Activated T-cell treated with anti-CD3 and anti-CD28 coated beads, Interleukin-2, amount 50 U/mL, for 4 hours (primary cell): ENCODE data around the gene DUSP7. TPM values are rescaled to one million over a fixed set of nuclear protein-coding genes. Genes with fewer than 3 reads are reported as not detected.

Experiments used
- total RNA-seq, 3 donors: library from RNA; stranded (reverse); gene quantifications; one replicate each; pipeline ENCODE4 v1.2.1, GENCODE V29; 2021

Gene DUSP7
- total RNA-seq, 3 donors from 2014 or later: 33.4 to 43.6 (median 38.1) TPM

Other genes starting within 250 kb of the DUSP7 start
- not detected for gene IQCF2, start 195.0 kb downstream of the DUSP7 start, total RNA-seq
- gene IQCF5, start 181.0 kb downstream of the DUSP7 start, total RNA-seq: not detected
- not detected for gene IQCF1, start 153.2 kb downstream of the DUSP7 start, total RNA-seq
- 100 to 1,000 TPM; 164 to 224 (median 219) TPM for gene RRP9, start 114.7 kb downstream of the DUSP7 start, total RNA-seq
- 1 to 10 TPM; 6.6 to 9.4 (median 8.7) TPM for gene PARP3, start 114.2 kb downstream of the DUSP7 start, total RNA-seq
- gene GPR62, start 101.2 kb downstream of the DUSP7 start, total RNA-seq: not detected
- gene PCBP4, start 89.1 kb downstream of the DUSP7 start, total RNA-seq: 10 to 100 TPM in 2 of 3 donors, 1 to 10 TPM in 1; 9.8 to 12.3 (median 10.4) TPM
- 10 to 100 TPM; 27.4 to 30.9 (median 28.5) TPM for gene ABHD14B, start 82.5 kb downstream of the DUSP7 start, total RNA-seq
- gene ABHD14A, start 81.5 kb downstream of the DUSP7 start, total RNA-seq: 10 to 100 TPM; 11.8 to 19.7 (median 12.6) TPM
- 10 to 100 TPM; 47.6 to 58.1 (median 55.9) TPM for gene ACY1, start 73.0 kb downstream of the DUSP7 start, total RNA-seq
- 1,000 to 10,000 TPM; 1,732 to 1,841 (median 1,813) TPM for gene RPL29, start 60.7 kb downstream of the DUSP7 start, total RNA-seq
- 10 to 100 TPM in 2 of 3 donors, 1 to 10 TPM in 1; 9.7 to 14.3 (median 11.7) TPM for gene POC1A, start 97.9 kb upstream of the DUSP7 start, total RNA-seq
- gene ALAS1, start 141.6 kb upstream of the DUSP7 start, total RNA-seq: 10 to 100 TPM; 61.8 to 70.9 (median 66.2) TPM
- gene TLR9, start 169.1 kb upstream of the DUSP7 start, total RNA-seq: under 1 TPM in 1 of 3 donors, not detected in 2; 0.18 TPM
- gene TWF2, start 182.6 kb upstream of the DUSP7 start, total RNA-seq: 10 to 100 TPM; 69.7 to 76.5 (median 72.8) TPM
- 10 to 100 TPM; 26.6 to 40.0 (median 39.7) TPM for gene PPM1M, start 189.2 kb upstream of the DUSP7 start, total RNA-seq
- 100 to 1,000 TPM; 107 to 119 (median 115) TPM for gene WDR82, start 222.1 kb upstream of the DUSP7 start, total RNA-seq
- gene GLYCTK, start 231.3 kb upstream of the DUSP7 start, total RNA-seq: 10 to 100 TPM; 13.0 to 15.5 (median 13.3) TPM